Heart left ventricle (tissue), 16 donors: Measurements from ENCODE around the gene MICAL3. TPM values are rescaled to one million over a fixed set of nuclear protein-coding genes. Genes with fewer than 3 reads are reported as not detected.

Experiments
- ATAC-seq, 4 donors: fragments of 200-7000 bp; cut with Tn5 transposase; one replicate each; pipeline ENCODE4 v1.9.1; 2020 to 2022; ENCODE audit warnings: moderate library complexity in 4 of 4, mild to moderate bottlenecking in 3 of 4, moderate number of reproducible peaks in 1 of 4
- DNase-seq, 5 donors: peaks; one replicate each; pipeline ENCODE4 v3.0.0-alpha.2; 2020
- H3K27ac ChIP-seq, 12 donors: fragments of 200-600 bp; sonication (generic) in 4 of 12; one replicate each; pipeline versions ENCODE4 v1.5.0 to v1.8.0; 2016 to 2022; ENCODE audit warnings: mild to moderate bottlenecking in 2 of 12
- H3K27me3 ChIP-seq, 9 donors: fragments of 200-600 bp; sonication (generic) in 2 of 9; one replicate each; pipeline versions ENCODE4 v1.5.1 to v1.8.0; 2016 to 2022; ENCODE audit warnings: mild to moderate bottlenecking in 3 of 9
- H3K36me3 ChIP-seq, 9 donors: fragments of 200-600 bp; sonication (generic) in 2 of 9; one replicate each; pipeline versions ENCODE4 v1.5.0 to v1.8.0; 2018 to 2022; ENCODE audit warnings: mild to moderate bottlenecking in 2 of 9
- H3K4me1 ChIP-seq, 12 donors: fragments of 200-600 bp; sonication (generic) in 4 of 12; one replicate each; pipeline versions ENCODE4 v1.5.0 to v1.8.0; 2016 to 2022; ENCODE audit warnings: mild to moderate bottlenecking in 3 of 12
- H3K4me3 ChIP-seq, 12 donors: fragments of 200-600 bp; sonication (generic) in 4 of 12; one replicate each; pipeline versions ENCODE4 v1.5.0 to v1.8.0; 2017 to 2022; ENCODE audit warnings: mild to moderate bottlenecking in 9 of 12, moderate library complexity in 4 of 12
- H3K9me3 ChIP-seq, 12 donors: fragments of 200-600 bp; sonication (generic) in 4 of 12; one replicate each; pipeline versions ENCODE4 v1.5.0 to v1.8.0; 2016 to 2022; ENCODE audit warnings: mild to moderate bottlenecking in 1 of 12
- CTCF ChIP-seq, 12 donors: fragments of 200-600 bp; sonication (generic) in 4 of 12; IDR thresholded peaks; one replicate each; pipeline versions ENCODE4 v1.5.0 to v1.8.0; 2018 to 2022; ENCODE audit warnings: antibody characterized with exemption in 12 of 12, mild to moderate bottlenecking in 5 of 12
- POLR2A ChIP-seq, 2 donors: fragments of 450-650 bp; IDR thresholded peaks; one replicate each; pipeline ENCODE4 v1.6.1; 2017; ENCODE audit warnings: antibody characterized with exemption in 2 of 2, mild to moderate bottlenecking in 2 of 2, moderate library complexity in 2 of 2
- WGBS, 4 donors: extraction: QIAGEN DNeasy Blood & Tissue Kit in 2 of 4; methylation state at CpG; one replicate each; pipeline versions ENCODE4 v1.1.5 to v1.1.7; 2013 to 2018; 5-methylcytosine and 5-hydroxymethylcytosine counted together
- intact Hi-C, 10 donors: fragments of 100-400 bp; cut with DNase I; formaldehyde crosslinking; loops; one replicate each; pipeline versions ENCODE4 v1.11.1 to v1.14.2; 2022
- polyA plus RNA-seq, 2 donors: library from polyadenylated mRNA; stranded (reverse); fragments of 200-250 nt; gene quantifications; one replicate each; pipeline ENCODE4 v1.2.3, GENCODE V29; 2013
- total RNA-seq, 9 donors: library from RNA; depleted of rRNA in 2 of 9; stranded (reverse); fragments of >200 nt in 2 of 9; fragmentation: NEBNext Ultra II Directional in 3 of 9; extraction: Animal tissue kit (Norgen Biotek cat#: 25700) in 3 of 9; gene quantifications; one replicate each; pipeline versions ENCODE4 v1.1.0 to v1.2.4, GENCODE V29; 2016 to 2023
- donor health status: ischemic (EF 13 %, LVEDD 7.1; RV severe dilation, severe dysfunction).
- donor health status: healthy with polysubstance abuse.
- donor health status: DM: no; HTN: yes; CAD: no.
- donor health status: DM: no; HTN: no; CAD: no.
- donor health status: ischemic (EF 25% LVEDD 6.9; RV normal size, moderate dysfunction).
- donor health status: ischemic (EF 25% LVEDD 5.7; RV mildly dilated, moderate dysfunction).
- donor health status: healthy.
- donor health status: DM: yes; HTN: yes; CAD: no.
- donor health status: ischemic (EF 35%, LVEDD 5.7; RV mildly dilated, moderate dysfunction).
- donor health status: nonischemic (EF 11% LVEDD 7.7; RV severe dilation, severe dysfunction).
- donor health status: DM: yes; HTN: yes; CAD: no.
- donor health status: PGD.
- donor health status: ischemic (EF 29% LVEDD 5.4; RV normal size, mild dysfunction).
- donor health status: nonischemic (EF 23%, LVEDD 6.1; RV moderate dilation, normal function).

The MICAL3 gene
- total and polyA plus RNA-seq, 11 donors, result 41.3 to 125 (median 83.3) TPM

DNA sequence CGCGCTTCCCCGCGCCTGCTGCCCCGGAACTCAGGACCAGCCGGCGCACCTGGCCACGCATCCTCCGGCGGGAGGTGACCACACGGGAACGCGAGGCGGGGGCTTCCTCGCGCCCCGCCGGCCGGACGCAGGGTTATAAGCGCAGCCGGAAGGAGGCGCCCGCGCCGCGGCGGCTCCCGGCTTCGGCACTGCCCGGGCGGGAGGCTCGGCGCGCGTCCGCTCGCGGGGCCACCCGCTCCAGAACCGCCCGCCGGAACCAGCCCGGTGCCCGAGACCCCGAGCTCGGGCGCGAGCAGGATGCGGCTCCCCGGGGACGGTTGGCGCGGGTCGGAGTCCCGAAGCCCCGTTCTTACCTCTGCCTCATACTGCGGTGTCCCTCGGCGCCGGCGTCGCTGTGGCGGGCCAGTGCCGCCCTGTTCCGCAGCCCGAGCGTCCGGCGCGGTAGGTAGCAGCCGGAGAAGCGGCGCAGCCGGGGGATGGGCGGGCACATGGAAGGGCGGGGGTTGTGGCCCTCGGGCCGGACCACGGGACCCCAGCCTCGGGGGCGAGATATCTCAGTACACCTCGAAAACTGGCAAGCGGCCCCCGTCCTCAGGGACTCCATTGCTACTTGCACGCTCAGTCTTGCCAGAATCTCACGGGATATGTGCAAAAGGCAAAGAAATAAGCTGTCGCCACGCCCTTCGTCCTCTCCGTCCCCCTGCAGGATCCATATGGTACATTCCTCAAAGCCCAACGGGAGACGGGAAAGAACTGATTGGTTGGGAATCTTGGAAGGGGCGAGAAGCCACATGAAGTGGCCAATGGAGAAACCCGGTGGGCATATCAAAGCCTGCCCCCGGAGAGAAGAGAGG, 23.1 kb downstream of the MICAL3 start:
- 0 to 2% (median 1%) methylated on average over 37 to 96 of the region's 96 CpGs for WGBS, 4 donors
- DNase-seq (peak; percentile 91 to 94 (median 92)), ATAC-seq (peak; percentile 96 to 98 (median 97))
- H3K9me3 ChIP-seq, result no peaks in the 10 kb centered on the region
- TF ChIP-seq CTCF (IDR thresholded peaks at IDR 0.05) (peak in 11 of 12 donors; percentile 19 to 67 (median 49)), POLR2A (IDR thresholded peaks at IDR 0.05) (peak in 1 of 2 donors; percentile 86)
- peaks cover 0 to 3% (median 0%) of the 10 kb centered on the region in 9 donors for H3K27me3 ChIP-seq
- H3K4me1 ChIP-seq, result peaks cover 0 to 37% (median 18%) of the 10 kb centered on the region in 12 donors
- intact Hi-C loops, result loop anchor here in 7 of 10 donors (2.0 to 10.0 kb wide), 9 partner anchors 22 to 166 kb away; partner anchors contain the start of genes PEX26 (in 6 of the 7) and MICAL3 (in 1 of the 7)
- peak overlapping the region; percentile 65 to 99 (median 84) for H3K4me3 ChIP-seq
- H3K27ac ChIP-seq, result peak overlapping the region; percentile 86 to 98 (median 95)
- H3K36me3 ChIP-seq, result no peaks in the 10 kb centered on the region

GRCh38 chr22:18000441-18001039, 23.8 kb downstream of the MICAL3 start:
- H3K4me3 ChIP-seq, result peak overlapping the region; percentile 65 to 99 (median 84)
- WGBS, 4 donors, result 0 to 2% (median 2%) methylated on average over 7 to 52 of the region's 52 CpGs
- H3K36me3 ChIP-seq, result no peaks in the 10 kb centered on the region
- peak overlapping the region in 11 of 12 donors; percentile 86 to 98 (median 95) for H3K27ac ChIP-seq
- H3K27me3 ChIP-seq, result peaks cover 0 to 3% (median 0%) of the 10 kb centered on the region in 9 donors
- TF ChIP-seq POLR2A (IDR thresholded peaks at IDR 0.05) (no peak), CTCF (IDR thresholded peaks at IDR 0.05) (no peak)
- no peaks in the 10 kb centered on the region for H3K9me3 ChIP-seq
- H3K4me1 ChIP-seq, result peaks cover 0 to 36% (median 18%) of the 10 kb centered on the region in 12 donors
- ATAC-seq (peak in 1 of 4 donors; percentile 2), DNase-seq (peak in 2 of 5 donors; percentile 33 to 60)
- intact Hi-C loops, result loop anchor here in 7 of 10 donors (2.0 to 10.0 kb wide), 9 partner anchors 22 to 166 kb away; partner anchors contain the start of genes PEX26 (in 6 of the 7) and MICAL3 (in 1 of the 7)

DNA sequence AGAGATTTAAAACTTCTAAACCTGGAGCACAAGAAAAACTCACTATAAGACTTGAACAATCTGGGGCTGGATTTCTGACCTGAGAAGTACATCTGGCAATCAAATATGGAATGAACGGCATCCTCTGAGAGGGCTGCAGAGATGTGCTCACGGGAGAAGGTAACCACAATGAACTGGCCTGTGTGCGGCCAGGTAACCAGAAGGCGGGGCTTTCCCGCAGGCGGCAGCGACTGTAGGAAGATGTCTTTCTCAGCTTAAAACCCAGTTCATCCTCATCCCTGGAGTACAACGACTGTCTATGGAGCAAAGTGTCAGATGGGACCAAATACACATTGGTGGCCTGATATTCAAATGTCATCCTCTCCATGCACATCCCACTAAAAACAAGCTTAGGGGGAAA, 24.5 kb downstream of the MICAL3 start:
- H3K4me3 ChIP-seq, result peak overlapping the region in 10 of 12 donors; percentile 65 to 99 (median 84)
- intact Hi-C loops, result loop anchor here in 7 of 10 donors (2.0 to 10.0 kb wide), 10 partner anchors 23 to 165 kb away; partner anchors contain the start of genes PEX26 (in 6 of the 7) and MICAL3 (in 1 of the 7)
- H3K9me3 ChIP-seq, result no peaks in the 10 kb centered on the region
- TF ChIP-seq CTCF (IDR thresholded peaks at IDR 0.05), result no peak
- no peak for TF ChIP-seq POLR2A (IDR thresholded peaks at IDR 0.05)
- H3K27me3 ChIP-seq, result peaks cover 0 to 3% (median 0%) of the 10 kb centered on the region in 9 donors
- DNase-seq (no peak), ATAC-seq (no peak)
- 58 to 65% (median 63%) methylated on average over 8 of the region's 8 CpGs for WGBS, 4 donors
- H3K36me3 ChIP-seq, result no peaks in the 10 kb centered on the region
- peaks cover 0 to 34% (median 19%) of the 10 kb centered on the region in 12 donors for H3K4me1 ChIP-seq
- peak overlapping the region in 4 of 12 donors; percentile 94 to 97 (median 96) for H3K27ac ChIP-seq
